Measurements from ENCODE around the gene MAGI2. TPM values are rescaled to one million over a fixed set of nuclear protein-coding genes. Genes with fewer than 3 reads are reported as not detected.

MAGI2 gene
- total and polyA plus RNA-seq, 2 donors (not counting 3 experiments of a cell fraction or from before 2014, with no cell fraction given) = 0.28 to 6.0 TPM

DNA sequence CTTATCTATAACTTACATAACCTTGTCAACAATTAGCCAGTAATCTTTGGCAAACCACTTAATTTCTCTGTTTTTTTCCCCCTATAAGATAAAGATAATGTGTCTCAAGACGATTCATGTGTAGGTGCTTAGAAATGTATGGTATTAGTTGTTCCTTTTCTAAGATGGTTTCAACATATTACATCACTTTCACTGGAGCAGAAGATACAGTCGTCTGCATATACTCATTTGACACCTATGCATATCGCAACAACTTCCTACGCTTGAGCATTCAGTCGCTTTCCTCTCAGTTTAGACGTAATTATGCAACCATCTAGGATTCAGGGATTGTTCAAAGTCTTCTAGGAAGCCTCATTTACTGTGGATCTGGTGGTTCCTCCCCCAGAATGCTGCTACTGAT lies 1258.2 kb downstream of the MAGI2 start:
- Histone ChIP-seq H3K4me3 (replicated peaks in 1 of 3; ENCODE audit: insufficient read depth in 1 of 3, low read depth in 1 of 3, low read length in 3 of 3) (no peak overlapping the region), H3K27me3 (ENCODE audit: control insufficient read depth in 2 of 2, insufficient read depth in 2 of 2, low read length in 2 of 2) (no peaks in the 10 kb centered on the region), H3K9ac (replicated peaks; ENCODE audit: extremely low read depth, insufficient read depth, low read length) (no peak overlapping the region), H2AFZ (ENCODE audit: low read depth, low read length) (no peak overlapping the region), H4K20me1 (replicated peaks; ENCODE audit: control insufficient read depth, extremely low read depth, insufficient read depth, low read length) (no peaks in the 10 kb centered on the region), H3K27ac (ENCODE audit: insufficient read depth, low read depth, low read length) (no peak overlapping the region), H3K79me2 (ENCODE audit: control insufficient read depth, insufficient read depth, low read length) (no peaks in the 10 kb centered on the region), H3K4me1 (ENCODE audit: control insufficient read depth, extremely low read depth, insufficient read depth, low read length) (peaks cover 12% of the 10 kb centered on the region), H3K4me2 (ENCODE audit: insufficient read depth, low read length) (no peak overlapping the region), H3K36me3 (ENCODE audit: control insufficient read depth in 2 of 2, extremely low read depth in 1 of 2, insufficient read depth in 2 of 2, low read length in 2 of 2) (no peaks in the 10 kb centered on the region), H3K9me3 (replicated peaks; ENCODE audit: control insufficient read depth, insufficient read depth, low read length) (no peaks in the 10 kb centered on the region), H3K9me1 (replicated peaks; ENCODE audit: control insufficient read depth, extremely low read depth, insufficient read depth, low read length) (no peaks in the 10 kb centered on the region)
- intact Hi-C loops (cut with micrococcal nuclease) (no loop called here), dilution Hi-C loops (cut with MboI; ENCODE audit: extremely low pct_ligation_motif_present, low sequenced_read_pairs) (no loop called here)
- DNase-seq (ENCODE audit: low read depth, low spot score) (no peak), FAIRE-seq (no peak)
- POLR2A ChIA-PET = no interaction called here
- CTCF ChIA-PET = no interaction called here
- BruUV-seq (replicated peaks) = no TSS peak
- TF ChIP-seq POLR2A (IDR thresholded peaks at IDR 0.05; ENCODE audit: low read depth, low read length) = no peak
- no peak for TF ChIP-seq FOS (IDR thresholded peaks at IDR 0.05; ENCODE audit: borderline replicate concordance, insufficient read depth, low read length)
- TF ChIP-seq, protein P1, sequence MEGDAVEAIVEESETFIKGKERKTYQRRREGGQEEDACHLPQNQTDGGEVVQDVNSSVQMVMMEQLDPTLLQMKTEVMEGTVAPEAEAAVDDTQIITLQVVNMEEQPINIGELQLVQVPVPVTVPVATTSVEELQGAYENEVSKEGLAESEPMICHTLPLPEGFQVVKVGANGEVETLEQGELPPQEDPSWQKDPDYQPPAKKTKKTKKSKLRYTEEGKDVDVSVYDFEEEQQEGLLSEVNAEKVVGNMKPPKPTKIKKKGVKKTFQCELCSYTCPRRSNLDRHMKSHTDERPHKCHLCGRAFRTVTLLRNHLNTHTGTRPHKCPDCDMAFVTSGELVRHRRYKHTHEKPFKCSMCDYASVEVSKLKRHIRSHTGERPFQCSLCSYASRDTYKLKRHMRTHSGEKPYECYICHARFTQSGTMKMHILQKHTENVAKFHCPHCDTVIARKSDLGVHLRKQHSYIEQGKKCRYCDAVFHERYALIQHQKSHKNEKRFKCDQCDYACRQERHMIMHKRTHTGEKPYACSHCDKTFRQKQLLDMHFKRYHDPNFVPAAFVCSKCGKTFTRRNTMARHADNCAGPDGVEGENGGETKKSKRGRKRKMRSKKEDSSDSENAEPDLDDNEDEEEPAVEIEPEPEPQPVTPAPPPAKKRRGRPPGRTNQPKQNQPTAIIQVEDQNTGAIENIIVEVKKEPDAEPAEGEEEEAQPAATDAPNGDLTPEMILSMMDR (IDR thresholded peaks at IDR 0.05; ENCODE audit: extremely low read depth in 1 of 2, insufficient read depth in 1 of 2, low read depth in 1 of 2, low read length in 2 of 2) = no peak
- TF ChIP-seq JUN (IDR thresholded peaks at IDR 0.05; ENCODE audit: borderline replicate concordance, insufficient read depth, insufficient read length, low read depth) = no peak
- TF ChIP-seq MYC (IDR thresholded peaks at IDR 0.05; ENCODE audit: low read depth, low read length) = no peak
- TF ChIP-seq EZH2 (IDR thresholded peaks at IDR 0.05; ENCODE audit: borderline replicate concordance, low read depth, low read length, severe bottlenecking) = no peak
- no peak for TF ChIP-seq GATA2 (IDR thresholded peaks at IDR 0.05; ENCODE audit: insufficient read depth, insufficient read length, low read depth, low read length)
- no peak for TF ChIP-seq POLR2AphosphoS5 (IDR thresholded peaks at IDR 0.05; ENCODE audit: insufficient read depth, low read depth, low read length)
- TF ChIP-seq, protein P2, sequence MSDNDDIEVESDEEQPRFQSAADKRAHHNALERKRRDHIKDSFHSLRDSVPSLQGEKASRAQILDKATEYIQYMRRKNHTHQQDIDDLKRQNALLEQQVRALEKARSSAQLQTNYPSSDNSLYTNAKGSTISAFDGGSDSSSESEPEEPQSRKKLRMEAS (IDR thresholded peaks at IDR 0.05; ENCODE audit: insufficient read depth, insufficient read length) = no peak
